ENCODE data around the gene TUBA3E.
"Not testable (repeated sequence)": the region's sequence is repeated elsewhere in the genome, so short reads cannot be mapped to it uniquely, and the experiment has no call there.

TUBA3E gene

DNA sequence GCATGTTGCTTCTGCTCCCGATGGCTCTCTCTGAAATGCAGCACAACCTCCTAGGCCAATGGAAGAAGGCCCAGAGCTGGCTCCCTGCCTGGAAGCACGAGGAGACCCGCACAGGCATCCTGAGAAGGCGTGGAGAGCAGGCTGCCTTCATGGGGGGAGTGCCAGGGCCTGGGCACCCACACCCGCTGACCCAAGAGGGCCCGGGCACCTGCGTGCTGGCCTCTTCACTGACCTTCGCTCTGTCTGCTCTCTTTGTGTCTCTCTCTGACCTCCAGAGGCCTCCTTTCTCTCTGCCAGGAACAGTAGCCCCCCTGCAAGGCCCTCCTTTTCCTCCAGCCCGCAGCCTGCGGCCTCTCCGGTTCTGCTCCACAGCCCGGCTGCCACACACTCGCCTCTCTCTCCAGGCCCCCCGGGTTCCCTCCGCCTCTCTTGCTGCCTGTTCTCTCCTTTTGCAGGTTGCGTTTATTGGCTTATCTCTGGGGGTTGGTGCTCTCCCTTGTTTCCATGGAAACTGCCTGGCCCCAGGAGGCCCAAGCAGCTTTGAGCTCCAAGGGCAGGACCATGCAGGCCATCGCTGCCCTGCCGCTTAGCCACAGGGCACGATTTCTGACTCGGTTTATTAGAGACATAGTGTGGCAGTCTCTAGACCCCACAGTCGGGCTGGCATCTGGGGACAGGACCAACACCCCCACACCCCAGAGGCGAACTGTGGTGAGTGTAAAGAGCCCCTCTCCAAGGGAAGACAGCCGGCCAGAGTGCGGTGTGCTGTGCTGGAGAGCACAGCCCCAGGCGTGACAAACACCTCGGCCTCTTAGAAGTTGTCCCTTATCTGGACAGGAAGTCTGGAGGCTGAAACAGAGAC is 14.5 kb downstream of the TUBA3E start:
- Histone ChIP-seq H3K27ac (ENCODE audit: extremely low read depth, low read depth, low read length) (peak overlapping the region; percentile 79; the same call in 1 of the 2 replicates), H3K4me1 (ENCODE audit: control insufficient read depth, insufficient read depth, low read length) (0 out of 2 replicates have a peak, but pooled peaks cover 5% of the 10 kb centered on the region), H3K4me3 (ENCODE audit: low read depth, low read length) (no peak overlapping the region), H3K9me3 (ENCODE audit: control insufficient read depth, insufficient read depth, low read depth, low read length) (no peaks in the 10 kb centered on the region), H3K36me3 (ENCODE audit: control insufficient read depth in 2 of 2, insufficient read depth in 1 of 2, low read length in 2 of 2) (peaks cover 6 to 40% of the 10 kb centered on the region in 2 experiments; a peak in 2 of 3 replicates)
- POLR2A ChIA-PET = no interaction called here
- CTCF ChIA-PET = no interaction called here
- TF ChIP-seq SCRT1 (tag by site-specific recombination; IDR thresholded peaks at IDR 0.05; ENCODE audit: borderline replicate concordance) (no peak), GLIS1 (tag by site-specific recombination; IDR thresholded peaks at IDR 0.05) (0 out of 2 replicates have a peak, but pooled peaks have one; percentile 8), YY1 (tag by site-specific recombination; IDR thresholded peaks at IDR 0.05) (no peak), ZFHX2 (tag by site-specific recombination; conservative IDR thresholded peaks at IDR 0.05) (no peak), ZNF692 (tag by site-specific recombination; IDR thresholded peaks at IDR 0.05) (no peak), ZNF76 (tag by site-specific recombination; IDR thresholded peaks at IDR 0.05; ENCODE audit: borderline replicate concordance, low read depth) (no peak), ZBTB21 (tag by site-specific recombination; IDR thresholded peaks at IDR 0.05) (no peak), ZEB2 (tag by site-specific recombination; IDR thresholded peaks at IDR 0.05) (no peak)

GRCh38 chr2:130182826-130183511 is 15.3 kb downstream of the TUBA3E start:
- H3K9me3 ChIP-seq (ENCODE audit: control insufficient read depth, insufficient read depth, low read depth, low read length); H3K4me1 ChIP-seq (ENCODE audit: control insufficient read depth, insufficient read depth, low read length); POLR2A ChIA-PET: not testable (repeated sequence)
- TF ChIP-seq, protein P1, sequence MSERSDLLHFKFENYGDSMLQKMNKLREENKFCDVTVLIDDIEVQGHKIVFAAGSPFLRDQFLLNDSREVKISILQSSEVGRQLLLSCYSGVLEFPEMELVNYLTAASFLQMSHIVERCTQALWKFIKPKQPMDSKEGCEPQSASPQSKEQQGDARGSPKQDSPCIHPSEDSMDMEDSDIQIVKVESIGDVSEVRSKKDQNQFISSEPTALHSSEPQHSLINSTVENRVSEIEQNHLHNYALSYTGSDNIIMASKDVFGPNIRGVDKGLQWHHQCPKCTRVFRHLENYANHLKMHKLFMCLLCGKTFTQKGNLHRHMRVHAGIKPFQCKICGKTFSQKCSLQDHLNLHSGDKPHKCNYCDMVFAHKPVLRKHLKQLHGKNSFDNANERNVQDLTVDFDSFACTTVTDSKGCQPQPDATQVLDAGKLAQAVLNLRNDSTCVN (tag by site-specific recombination; optimal IDR thresholded peaks at IDR 0.05) = peak; percentile 6
- peak; percentile 30; the same call in 1 of the 2 replicates for TF ChIP-seq ZNF335 (tag by site-specific recombination; conservative IDR thresholded peaks at IDR 0.05)
- peaks cover 6 to 40% of the 10 kb centered on the region in 2 experiments; a peak in 2 of 3 replicates for H3K36me3 ChIP-seq (ENCODE audit: control insufficient read depth in 2 of 2, insufficient read depth in 1 of 2, low read length in 2 of 2)
- H3K27ac ChIP-seq (ENCODE audit: extremely low read depth, low read depth, low read length) = peak overlapping the region; percentile 79; the same call in 1 of the 2 replicates
- peak overlapping the region; percentile 58 for H3K4me3 ChIP-seq (ENCODE audit: low read depth, low read length)
- CTCF ChIA-PET = interaction anchor here (1.6 to 5.4 kb wide), 2 partner anchors 149 to 160 kb away, joined by 6 to 41 read pairs; partner anchors contain the start of gene IMP4

GRCh38 chr2:130181880-130182682 is 16.2 kb downstream of the TUBA3E start, which contains the start of gene MZT2B:
Gene MZT2B, plus strand, starts transcription at chr2:130182262. Its CDS starts 21 bp downstream, at chr2:130182283.
- Histone ChIP-seq H3K4me3 (ENCODE audit: low read depth, low read length) (peak within 1 kb of the TSS; percentile 93), H3K36me3 (ENCODE audit: control insufficient read depth in 2 of 2, insufficient read depth in 1 of 2, low read length in 2 of 2) (peaks cover 6 to 42% of the 10 kb centered on the region in 2 experiments; a peak in 2 of 3 replicates), H3K27ac (ENCODE audit: extremely low read depth, low read depth, low read length) (peak within 1 kb of the TSS; percentile 79)
- CTCF ChIA-PET = interaction anchor here (1.5 to 5.4 kb wide), 3 partner anchors 150 to 191 kb away, joined by 5 to 41 read pairs (median 6); partner anchors contain the start of gene IMP4
- POLR2A ChIA-PET = interaction anchor here (0.7 to 1.4 kb wide), 4 partner anchors 74 to 160 kb away, joined by 3 to 9 read pairs (median 8); partner anchors contain the start of gene IMP4
- not testable (repeated sequence) for H3K4me1 ChIP-seq (ENCODE audit: control insufficient read depth, insufficient read depth, low read length); H3K9me3 ChIP-seq (ENCODE audit: control insufficient read depth, insufficient read depth, low read depth, low read length)
- TF ChIP-seq HIC1 (tag by site-specific recombination; IDR thresholded peaks at IDR 0.05) (peak; percentile 93), ZNF792 (tag by site-specific recombination; IDR thresholded peaks at IDR 0.05) (peak; percentile 94), GLIS2 (tag by site-specific recombination; IDR thresholded peaks at IDR 0.05) (peak; percentile 74; the same call in 1 of the 2 replicates), YY1 (tag by site-specific recombination; IDR thresholded peaks at IDR 0.05) (peak; percentile 27; the same call in 1 of the 2 replicates), ZNF423 (tag by site-specific recombination; IDR thresholded peaks at IDR 0.05) (0 out of 2 replicates have a peak, but pooled peaks have one; percentile 26), ZBTB20 (tag by site-specific recombination; IDR thresholded peaks at IDR 0.05) (peak; percentile 25; the same call in 1 of the 2 replicates), ZSCAN30 (tag by site-specific recombination; IDR thresholded peaks at IDR 0.05) (0 out of 2 replicates have a peak, but pooled peaks have one; percentile 49), ZNF335 (tag by site-specific recombination; conservative IDR thresholded peaks at IDR 0.05) (peak; percentile 27), GLIS1 (tag by site-specific recombination; IDR thresholded peaks at IDR 0.05) (peak; percentile 34; the same call in 1 of the 2 replicates)
- TF ChIP-seq, protein P1 (tag by site-specific recombination; optimal IDR thresholded peaks at IDR 0.05) = peak; percentile 56
- TF ChIP-seq, protein P2, sequence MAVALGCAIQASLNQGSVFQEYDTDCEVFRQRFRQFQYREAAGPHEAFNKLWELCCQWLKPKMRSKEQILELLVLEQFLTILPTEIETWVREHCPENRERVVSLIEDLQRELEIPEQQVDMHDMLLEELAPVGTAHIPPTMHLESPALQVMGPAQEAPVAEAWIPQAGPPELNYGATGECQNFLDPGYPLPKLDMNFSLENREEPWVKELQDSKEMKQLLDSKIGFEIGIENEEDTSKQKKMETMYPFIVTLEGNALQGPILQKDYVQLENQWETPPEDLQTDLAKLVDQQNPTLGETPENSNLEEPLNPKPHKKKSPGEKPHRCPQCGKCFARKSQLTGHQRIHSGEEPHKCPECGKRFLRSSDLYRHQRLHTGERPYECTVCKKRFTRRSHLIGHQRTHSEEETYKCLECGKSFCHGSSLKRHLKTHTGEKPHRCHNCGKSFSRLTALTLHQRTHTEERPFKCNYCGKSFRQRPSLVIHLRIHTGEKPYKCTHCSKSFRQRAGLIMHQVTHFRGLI (tag by site-specific recombination; IDR thresholded peaks at IDR 0.05) = peak; percentile 61; the same call in 1 of the 2 replicates
